ENCODE measurements around the gene RARG.

RARG gene

DNA sequence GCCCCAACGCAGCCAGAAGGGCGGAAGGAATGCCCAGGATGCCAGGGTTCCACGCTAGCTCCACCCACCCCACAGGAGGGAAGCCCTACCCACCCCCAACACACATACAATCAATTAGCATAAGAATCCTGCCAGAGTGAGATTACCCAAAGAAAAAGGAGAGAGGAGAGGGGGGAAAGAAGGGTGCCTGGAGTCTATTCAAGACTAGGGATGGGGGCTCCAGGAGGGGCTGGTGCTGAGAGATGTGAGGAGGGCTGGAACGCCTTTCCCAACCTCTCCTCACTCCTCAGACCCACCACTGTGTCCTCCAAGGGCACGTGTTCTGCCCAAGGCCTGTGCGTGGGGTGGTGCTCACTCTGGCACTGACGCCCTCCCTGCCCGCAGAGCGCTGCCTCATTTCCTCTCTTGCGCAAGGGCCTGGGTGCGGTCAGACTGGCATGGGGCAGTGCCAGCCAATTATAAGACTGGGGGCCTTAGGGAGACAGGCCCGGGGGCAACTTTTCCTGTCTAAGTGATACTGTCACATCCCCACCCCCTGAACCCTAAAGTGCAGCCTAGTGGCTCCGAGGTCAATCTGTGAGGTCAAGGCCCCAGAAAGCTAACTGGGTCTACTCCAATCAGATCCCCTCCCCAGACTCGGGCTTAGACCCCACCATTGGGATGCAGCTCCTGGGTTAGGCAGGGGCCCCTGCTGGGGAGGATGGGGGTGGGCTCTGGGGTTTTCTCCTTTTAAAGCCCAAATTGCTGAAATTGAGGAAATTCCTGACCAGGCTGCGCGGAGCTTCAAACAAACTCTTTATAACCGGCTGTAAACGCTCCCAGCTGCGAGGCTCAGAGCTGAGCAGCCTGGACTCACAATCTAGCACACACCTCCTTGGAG lies 14.7 kb downstream of the RARG start:
- in situ Hi-C loops (cut with MboI; ENCODE audit: low sequenced_read_pairs, unreplicated experiment): no loop called here
- DNase-seq (ENCODE audit: low spot score): no peak

DNA sequence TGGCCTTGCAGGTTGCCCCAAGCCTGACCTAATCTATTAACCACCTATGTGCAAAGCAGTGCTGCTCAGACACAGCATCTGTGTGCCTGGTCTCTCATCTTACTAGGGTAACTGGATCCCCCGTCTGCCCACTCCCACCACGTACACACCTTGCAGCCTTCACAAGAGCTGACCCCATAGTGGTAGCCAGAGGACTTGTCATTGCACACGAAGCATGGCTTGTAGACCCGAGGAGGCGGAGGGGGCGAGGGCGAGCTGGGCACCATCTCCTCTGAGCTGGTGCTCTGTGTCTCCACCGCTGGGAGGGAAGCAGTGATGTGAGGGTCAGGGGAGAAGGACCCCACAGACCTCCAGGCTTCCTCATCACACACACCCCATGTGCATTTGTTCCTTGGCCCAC lies 16.5 kb downstream of the RARG start:
- in situ Hi-C loops (cut with MboI; ENCODE audit: low sequenced_read_pairs, unreplicated experiment): no loop called here
- no peak for DNase-seq (ENCODE audit: low spot score)
- TF ChIP-seq, protein P1, sequence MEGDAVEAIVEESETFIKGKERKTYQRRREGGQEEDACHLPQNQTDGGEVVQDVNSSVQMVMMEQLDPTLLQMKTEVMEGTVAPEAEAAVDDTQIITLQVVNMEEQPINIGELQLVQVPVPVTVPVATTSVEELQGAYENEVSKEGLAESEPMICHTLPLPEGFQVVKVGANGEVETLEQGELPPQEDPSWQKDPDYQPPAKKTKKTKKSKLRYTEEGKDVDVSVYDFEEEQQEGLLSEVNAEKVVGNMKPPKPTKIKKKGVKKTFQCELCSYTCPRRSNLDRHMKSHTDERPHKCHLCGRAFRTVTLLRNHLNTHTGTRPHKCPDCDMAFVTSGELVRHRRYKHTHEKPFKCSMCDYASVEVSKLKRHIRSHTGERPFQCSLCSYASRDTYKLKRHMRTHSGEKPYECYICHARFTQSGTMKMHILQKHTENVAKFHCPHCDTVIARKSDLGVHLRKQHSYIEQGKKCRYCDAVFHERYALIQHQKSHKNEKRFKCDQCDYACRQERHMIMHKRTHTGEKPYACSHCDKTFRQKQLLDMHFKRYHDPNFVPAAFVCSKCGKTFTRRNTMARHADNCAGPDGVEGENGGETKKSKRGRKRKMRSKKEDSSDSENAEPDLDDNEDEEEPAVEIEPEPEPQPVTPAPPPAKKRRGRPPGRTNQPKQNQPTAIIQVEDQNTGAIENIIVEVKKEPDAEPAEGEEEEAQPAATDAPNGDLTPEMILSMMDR (IDR thresholded peaks at IDR 0.05; ENCODE audit: borderline replicate concordance, control extremely low read depth, extremely low read depth, insufficient read depth, missing control alignments): no peak

More for the DNA sequence above, 14.7 kb downstream of the RARG start:
- TF ChIP-seq, protein P1 (IDR thresholded peaks at IDR 0.05; ENCODE audit: borderline replicate concordance, control extremely low read depth, extremely low read depth, insufficient read depth, missing control alignments): no peak

DNA sequence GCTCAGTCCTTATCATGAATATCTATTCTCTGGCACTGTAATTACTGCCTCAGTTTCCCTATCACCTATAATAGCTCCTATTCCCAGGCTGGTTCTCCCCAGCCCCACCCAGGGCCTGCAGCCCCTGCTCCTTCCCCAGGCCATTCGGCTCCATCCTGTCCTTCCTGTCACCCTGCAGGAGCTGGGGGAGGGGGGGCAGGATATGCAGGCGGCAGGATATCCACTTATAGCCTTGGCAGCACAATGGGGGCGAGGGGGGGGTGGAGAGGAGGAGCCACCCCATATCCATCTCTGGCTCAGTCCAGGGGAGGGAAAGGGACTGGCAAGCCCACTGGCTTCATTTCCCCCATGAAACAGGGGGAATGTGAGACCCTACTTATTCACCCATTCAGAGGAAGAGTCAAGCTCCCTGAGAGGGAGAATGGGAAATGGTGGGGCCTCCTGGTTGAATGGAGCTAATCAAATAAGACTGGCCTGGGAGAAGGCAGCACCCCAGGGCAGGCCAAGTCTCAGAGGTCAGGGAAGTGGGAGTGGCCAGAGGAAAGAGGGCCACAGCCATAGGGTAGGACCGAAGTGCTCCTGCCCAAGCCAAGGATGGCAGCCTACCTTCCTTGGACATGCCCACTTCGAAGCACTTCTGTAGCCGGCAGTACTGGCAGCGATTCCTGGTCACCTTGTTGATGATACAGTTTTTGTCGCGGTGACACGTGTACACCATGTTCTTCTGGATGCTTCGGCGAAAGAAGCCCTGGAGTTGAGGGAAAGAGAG lies 17.1 kb downstream of the RARG start:
- no peak for DNase-seq (ENCODE audit: low spot score)
- in situ Hi-C loops (cut with MboI; ENCODE audit: low sequenced_read_pairs, unreplicated experiment): loop anchor here (5.0 kb wide), 1 partner anchor 72 kb away; no protein-coding TSS in a partner anchor
- TF ChIP-seq, protein P1 (IDR thresholded peaks at IDR 0.05; ENCODE audit: borderline replicate concordance, control extremely low read depth, extremely low read depth, insufficient read depth, missing control alignments): no peak

DNA sequence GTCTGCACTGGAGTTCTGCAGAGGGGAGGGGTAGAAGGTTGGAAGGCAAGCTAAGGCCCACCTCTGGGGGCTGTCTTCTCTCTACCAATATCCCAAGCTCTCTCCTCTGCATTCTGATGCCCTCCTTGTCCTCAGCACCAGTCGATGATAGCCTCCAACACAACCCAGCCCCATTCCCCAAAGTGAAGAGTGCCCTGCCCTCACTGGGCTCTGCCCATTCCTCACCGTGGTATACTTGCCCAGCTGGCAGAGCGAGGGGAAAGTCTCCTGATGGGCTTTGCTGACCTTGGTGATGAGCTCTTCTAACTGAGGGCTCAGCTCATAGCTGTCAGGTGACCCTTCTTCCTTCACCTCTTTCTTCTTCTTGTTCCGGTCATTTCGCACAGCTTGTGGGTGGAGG lies 17.8 kb downstream of the RARG start:
- TF ChIP-seq, protein P1 (IDR thresholded peaks at IDR 0.05; ENCODE audit: borderline replicate concordance, control extremely low read depth, extremely low read depth, insufficient read depth, missing control alignments): no peak
- in situ Hi-C loops (cut with MboI; ENCODE audit: low sequenced_read_pairs, unreplicated experiment): loop anchor here (5.0 kb wide), 1 partner anchor 73 kb away; no protein-coding TSS in a partner anchor
- no peak for DNase-seq (ENCODE audit: low spot score)

DNA sequence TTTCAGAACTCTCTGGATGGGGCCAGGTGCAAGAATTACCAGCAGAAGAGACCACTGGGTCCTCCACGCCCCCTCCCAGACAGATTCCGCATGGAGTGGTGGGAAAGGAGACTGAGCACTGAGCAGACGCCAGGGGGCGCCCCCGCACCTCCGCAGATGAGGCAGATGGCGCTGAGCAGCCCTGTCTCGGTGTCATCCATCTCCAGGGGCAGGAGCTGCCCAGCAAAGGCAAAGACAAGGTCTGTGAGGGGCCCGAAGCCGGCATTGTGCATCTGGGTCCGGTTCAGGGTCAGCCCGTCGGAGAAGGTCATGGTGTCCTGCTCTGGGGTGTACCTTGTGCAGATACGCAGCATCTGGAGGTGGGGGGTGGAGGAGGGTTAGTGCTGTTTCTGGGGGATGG lies 18.7 kb downstream of the RARG start:
- in situ Hi-C loops (cut with MboI; ENCODE audit: low sequenced_read_pairs, unreplicated experiment): loop anchor here (5.0 kb wide), 1 partner anchor 74 kb away; no protein-coding TSS in a partner anchor
- DNase-seq (ENCODE audit: low spot score): peak; percentile 84
- TF ChIP-seq, protein P1 (IDR thresholded peaks at IDR 0.05; ENCODE audit: borderline replicate concordance, control extremely low read depth, extremely low read depth, insufficient read depth, missing control alignments): peak; percentile 90

DNA sequence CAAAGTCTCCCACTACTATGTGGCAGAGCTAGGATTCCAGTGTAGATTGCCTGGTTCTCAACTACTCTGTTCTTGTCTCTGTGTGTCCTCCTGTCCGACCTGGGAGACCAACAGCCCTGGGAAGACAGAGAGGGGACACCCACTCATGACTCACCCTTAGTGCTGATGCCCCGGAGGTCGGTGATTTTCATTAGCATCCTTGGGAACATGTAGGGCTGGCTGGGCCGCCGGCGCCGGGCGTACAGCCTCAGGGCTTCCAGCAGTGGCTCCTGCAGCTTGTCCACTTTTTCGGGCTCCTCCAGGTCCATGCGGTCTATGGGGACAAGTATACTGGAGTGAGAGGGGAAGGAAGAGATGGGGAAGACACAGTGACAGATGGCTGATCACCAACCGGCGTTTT lies 19.1 kb downstream of the RARG start:
- in situ Hi-C loops (cut with MboI; ENCODE audit: low sequenced_read_pairs, unreplicated experiment): loop anchor here (5.0 kb wide), 1 partner anchor 74 kb away; no protein-coding TSS in a partner anchor
- DNase-seq (ENCODE audit: low spot score): no peak
- TF ChIP-seq, protein P1 (IDR thresholded peaks at IDR 0.05; ENCODE audit: borderline replicate concordance, control extremely low read depth, extremely low read depth, insufficient read depth, missing control alignments): peak; percentile 13
